ENCODE data around the gene PHOX2A.

PHOX2A gene

DNA sequence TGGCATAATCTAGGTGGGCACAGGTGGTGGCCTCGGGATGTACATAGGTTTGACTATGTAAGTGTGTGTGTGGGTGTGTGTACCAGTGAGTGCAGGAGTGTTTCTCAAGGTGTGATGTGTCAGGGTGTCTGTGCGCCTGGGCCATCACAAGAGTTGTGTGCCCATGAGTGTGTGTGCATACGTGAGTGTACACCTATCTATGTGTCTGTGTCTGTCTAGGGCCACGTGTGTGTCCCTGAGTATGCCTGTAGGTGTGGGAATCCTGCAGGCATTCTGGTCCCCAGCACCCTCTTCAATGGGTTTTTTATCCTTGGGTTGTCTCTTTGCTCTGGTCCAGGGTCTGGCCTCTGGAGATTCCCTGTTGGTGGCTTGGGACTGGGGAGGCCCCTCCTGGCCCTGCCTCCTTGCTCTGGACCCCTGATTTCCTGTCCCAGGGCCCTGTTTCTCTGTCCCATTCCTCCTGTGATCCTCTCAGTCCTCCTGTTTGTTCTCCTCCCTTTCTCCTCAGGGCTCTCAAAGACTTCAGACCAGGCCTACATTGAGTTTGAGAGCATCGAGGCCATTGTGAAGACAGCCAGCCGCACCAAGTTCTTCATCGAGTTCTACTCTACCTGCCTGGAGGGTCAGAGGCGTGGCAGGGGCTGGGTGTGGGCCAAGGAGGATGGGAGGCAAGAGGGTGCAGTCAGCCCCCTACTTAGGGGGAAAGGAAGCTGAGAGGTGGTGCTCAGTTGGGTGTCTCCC lies 10.0 kb downstream of the PHOX2A start:
- DNase-seq (ENCODE audit: low read depth in 2 of 2) = no peak

DNA sequence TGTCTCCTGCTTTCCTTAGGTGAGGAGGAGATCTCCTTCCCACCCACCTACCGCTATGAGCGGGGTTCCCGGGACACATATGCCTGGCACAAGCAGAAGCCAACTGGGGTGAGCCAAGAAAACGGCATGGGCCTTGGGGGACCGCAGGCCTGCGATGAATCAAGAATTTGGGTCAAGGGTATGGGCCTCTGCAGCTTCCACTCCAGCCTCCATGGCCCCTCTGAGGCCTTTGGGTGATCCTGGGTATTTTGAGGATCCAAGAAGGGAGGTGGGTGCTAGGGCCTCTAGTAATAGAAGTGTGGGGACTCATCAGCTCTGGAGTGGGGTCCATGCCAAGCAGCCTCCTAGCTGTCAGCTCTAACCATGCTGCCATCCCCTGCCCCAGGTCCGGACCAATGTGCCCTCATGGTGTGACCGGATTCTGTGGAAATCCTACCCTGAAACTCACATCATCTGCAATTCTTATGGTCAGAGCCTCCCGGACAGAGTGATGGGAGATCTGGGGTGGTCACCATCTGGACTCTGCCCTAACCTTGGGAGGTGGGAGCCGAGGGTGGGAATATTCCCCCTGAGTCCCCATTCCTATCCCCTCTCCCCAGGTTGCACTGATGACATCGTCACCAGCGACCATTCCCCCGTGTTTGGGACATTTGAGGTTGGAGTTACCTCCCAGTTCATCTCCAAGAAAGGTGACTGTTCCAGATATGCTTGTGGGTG lies 10.8 kb downstream of the PHOX2A start:
- DNase-seq (ENCODE audit: low read depth in 2 of 2) = no peak

DNA sequence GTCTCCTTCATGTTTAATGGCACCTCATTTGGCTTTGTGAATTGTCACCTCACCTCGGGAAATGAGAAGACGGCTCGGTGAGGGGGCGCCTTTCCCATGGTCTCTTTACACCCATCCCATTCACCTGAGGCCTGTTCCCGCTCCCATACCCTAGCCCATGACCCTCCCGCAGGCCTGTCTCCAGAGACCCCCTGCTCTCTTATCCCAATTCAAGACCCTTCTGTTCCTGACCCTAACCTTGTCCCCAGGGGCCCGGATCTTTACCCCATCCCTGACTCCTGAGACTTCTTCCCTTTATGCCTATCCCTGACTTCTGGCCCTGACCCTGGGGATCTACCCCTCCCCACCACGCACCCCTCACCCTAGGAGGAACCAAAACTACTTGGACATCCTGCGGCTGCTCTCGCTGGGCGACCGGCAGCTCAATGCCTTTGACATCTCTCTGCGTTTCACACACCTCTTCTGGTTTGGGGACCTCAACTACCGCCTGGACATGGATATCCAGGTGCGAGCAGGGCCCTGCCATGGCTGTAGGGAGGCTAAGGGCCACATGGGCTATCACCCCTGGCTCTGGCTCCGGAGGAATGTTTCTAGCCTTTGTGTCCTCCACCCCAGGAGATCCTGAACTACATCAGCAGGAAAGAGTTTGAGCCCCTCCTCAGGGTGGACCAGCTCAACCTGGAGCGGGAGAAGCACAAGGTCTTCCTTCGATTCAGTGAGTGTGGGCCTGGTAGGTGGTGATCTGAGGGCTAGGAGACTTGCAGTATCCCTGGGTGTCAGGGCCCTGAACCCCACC lies 11.5 kb downstream of the PHOX2A start:
- DNase-seq (ENCODE audit: low read depth in 2 of 2) = no peak

DNA sequence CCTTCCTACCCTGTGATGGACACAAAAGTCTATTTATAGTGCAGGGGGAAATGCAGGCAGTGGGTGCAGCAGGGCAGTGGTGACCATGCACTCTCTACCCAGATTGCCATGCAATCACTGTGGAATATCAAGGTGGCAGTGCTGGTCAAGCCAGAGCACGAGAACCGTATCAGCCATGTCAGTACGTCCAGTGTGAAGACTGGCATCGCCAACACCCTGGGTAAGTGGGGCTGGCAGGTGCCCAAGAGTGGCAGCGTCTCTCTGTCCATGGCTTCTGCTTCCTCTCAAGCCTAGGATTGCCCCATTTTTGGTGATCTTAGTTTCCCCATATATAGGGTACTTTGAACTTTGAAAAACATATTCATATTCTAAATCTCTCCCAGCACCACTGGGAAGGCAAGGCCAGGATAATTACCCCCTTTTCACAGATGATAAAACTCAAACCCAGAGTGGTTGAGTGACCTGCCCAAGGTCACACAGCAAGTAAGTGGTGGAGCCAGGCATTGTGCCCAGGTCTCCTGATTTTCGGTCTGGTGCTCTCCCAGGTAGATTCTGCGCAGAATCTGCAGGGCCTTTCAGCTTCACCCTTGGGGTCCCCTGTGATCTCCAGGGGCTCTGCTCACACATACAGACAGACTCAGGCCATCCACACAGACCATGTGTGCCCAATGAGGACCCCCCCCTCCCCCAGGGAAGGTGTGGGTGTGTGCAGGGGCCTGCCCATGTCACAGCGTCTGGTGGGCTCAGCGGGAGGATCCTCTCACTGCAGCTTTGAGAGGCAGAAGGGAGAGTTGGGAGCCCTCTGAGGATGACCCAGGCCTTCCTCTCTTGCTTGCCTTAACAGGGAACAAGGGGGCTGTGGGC lies 12.3 kb downstream of the PHOX2A start:
- DNase-seq (ENCODE audit: low read depth in 2 of 2) = no peak

DNA sequence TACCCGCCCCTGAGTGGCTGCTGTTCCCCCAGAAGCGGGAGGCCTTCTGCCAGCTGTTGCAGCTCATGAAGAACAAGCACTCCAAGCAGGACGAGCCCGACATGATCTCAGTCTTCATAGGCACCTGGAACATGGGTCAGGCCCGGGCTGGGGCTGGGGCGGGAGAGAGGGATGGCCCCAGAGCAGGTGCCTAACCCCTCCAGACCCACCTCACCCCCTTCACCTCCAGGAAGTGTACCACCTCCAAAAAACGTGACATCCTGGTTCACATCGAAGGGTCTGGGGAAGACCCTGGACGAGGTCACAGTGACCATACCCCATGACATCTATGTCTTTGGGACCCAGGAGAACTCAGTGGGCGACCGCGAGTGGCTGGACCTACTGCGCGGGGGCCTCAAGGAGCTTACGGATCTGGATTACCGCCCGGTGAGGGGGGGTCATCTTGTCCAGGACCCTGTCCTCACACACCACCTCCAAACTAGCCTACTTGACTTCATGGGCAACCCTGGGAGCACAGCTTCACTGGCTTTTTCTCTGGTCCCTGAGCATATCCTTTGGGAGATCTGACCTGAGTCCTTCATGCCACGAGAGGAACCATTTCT lies 13.1 kb downstream of the PHOX2A start:
- DNase-seq (ENCODE audit: low read depth in 2 of 2) = no peak

DNA sequence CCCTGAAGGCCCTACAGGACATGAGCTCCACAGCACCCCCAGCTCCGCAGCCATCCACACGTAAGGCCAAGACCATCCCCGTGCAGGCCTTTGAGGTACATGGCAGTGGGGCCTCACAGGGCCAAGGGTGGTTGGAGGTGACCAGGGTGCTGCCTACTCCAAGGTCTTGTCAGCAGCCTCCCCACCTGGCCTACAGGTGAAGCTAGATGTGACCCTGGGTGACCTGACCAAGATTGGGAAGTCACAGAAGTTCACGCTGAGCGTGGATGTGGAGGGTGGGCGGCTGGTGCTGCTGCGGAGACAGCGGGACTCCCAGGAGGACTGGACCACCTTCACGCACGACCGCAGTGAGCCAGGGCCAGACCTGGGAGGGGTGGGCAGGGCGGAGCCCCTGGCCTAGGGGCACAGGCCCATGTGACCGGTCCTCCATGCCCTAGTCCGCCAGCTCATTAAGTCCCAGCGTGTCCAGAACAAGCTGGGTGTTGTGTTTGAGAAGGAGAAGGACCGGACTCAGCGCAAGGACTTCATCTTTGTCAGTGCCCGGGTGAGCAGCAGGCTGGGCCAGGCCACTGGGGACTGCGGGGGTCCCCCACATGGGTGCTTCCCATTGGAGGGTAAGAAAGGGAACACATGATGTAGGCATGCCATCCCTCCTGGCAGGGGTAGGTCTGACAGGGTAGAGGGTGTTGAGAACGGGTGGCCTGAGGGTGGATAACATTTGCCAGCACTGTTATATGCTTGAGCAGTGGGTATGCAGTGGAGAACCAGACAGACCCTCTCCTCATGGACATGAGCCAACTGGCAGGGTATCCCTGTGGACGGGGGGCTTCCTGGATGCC lies 13.8 kb downstream of the PHOX2A start:
- DNase-seq (ENCODE audit: low read depth in 2 of 2) = no peak

DNA sequence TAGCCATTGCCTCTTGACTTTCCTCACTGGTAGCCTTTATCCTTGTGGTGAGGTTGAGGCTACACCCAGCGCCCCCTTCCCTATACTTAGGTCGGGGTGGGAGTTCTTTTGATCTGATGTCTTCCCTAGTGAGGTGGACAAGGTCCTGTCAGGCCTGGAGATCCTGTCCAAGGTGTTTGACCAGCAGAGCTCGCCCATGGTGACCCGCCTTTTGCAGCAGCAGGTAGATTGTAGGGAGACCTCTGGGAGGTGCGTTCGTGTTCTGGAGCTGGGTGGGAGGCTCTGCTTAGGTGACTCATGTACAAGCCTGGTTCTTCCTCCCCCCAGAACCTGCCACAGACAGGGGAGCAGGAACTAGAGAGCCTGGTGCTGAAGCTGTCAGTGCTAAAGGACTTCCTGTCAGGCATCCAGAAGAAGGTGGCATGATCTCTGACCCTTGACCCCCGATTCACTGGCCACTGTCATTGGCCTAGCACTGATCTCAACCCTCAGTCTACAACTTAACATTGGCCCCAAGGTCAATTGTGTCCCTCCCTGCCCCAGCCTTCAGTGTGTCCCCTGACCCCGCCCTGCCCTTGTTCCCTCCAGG lies 14.5 kb downstream of the PHOX2A start:
- no peak for DNase-seq (ENCODE audit: low read depth in 2 of 2)

DNA sequence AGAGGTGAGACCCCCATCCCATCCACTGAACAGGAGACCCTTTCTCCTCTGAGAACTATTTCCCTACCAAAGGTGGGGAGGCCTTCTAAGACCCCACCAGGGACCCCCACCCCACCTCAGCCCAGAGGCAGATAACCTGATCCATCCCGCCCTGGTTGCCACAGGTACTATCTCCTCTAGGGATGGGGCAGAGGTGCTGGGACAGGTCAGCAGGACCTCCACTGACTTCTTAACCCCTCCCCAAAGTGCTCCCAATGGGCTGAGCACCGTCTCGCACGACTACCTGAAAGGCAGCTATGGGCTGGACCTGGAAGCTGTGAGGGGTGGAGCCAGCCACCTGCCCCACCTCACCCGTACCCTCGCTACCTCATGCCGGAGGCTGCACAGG lies 15.1 kb downstream of the PHOX2A start:
- DNase-seq (ENCODE audit: low read depth in 2 of 2) = no peak

DNA sequence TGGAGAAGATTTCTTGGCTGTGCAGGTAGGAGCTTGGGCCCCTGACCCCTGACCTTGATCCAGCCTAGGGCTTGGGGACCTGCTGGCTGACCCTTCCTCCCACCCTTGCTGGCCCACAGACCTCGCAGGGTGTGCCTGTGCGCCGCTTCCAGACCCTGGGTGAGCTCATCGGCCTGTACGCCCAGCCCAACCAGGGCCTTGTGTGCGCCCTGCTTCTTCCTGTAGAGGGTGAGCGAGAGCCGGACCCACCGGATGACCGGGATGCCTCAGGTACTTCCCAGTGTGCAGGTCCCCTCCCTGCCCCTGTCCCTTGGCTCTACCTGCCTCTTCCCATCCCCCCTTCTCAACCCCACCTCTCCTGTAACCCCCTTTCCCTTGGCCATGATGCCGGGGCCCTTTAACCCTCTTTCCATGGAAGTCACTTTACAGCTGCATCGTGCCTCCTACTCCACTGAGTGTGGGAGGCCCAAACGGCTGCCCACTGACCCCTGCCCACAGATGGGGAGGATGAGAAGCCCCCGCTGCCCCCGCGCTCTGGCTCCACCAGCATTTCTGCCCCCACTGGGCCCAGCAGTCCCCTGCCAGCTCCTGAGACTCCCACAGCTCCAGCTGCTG lies 15.6 kb downstream of the PHOX2A start:
- DNase-seq (ENCODE audit: low read depth in 2 of 2) = no peak

DNA sequence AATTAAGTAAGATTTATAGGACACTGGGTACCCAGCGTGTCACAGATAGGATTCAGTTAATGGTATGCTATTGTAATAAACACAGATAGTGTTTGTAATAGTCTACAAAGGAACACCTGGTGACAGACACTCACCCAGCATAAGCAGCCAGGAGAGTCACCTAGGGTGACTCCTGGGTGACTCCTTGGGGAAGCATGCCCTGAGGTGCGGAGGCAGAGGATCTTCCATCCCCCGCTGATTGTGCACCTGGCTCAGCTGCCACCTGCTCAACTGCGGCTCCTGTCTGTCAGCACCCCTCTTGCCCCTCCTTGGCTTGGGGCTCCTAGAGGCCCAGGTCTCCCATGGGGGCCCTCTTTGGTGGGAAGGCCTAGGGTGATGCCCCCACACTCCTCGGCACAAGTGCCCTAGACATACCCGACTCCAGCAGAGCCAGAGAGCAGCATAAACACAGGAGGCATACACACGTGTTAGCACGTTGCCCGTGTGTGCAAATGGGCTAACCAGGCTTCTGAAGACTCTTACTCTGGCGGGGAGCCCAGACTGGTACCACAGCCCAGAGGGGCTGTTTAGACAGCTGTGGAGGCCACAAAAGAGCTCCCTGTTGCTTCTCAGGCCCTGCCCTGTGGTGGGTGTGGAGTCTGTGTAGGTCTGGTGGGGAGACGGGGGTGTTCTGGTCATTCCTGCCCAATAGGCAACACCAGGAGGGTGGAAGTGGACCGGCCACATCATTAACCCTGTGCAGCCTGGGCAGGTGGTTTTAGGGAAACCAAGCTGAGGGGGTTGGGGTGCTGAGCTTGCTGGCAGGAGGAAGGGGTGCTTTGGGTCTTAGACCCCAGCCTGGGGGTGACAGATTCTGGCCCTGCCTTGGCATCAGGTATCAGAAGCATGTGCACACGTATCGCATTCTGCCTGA lies 16.4 kb downstream of the PHOX2A start:
- DNase-seq (ENCODE audit: low read depth in 2 of 2) = no peak

DNA sequence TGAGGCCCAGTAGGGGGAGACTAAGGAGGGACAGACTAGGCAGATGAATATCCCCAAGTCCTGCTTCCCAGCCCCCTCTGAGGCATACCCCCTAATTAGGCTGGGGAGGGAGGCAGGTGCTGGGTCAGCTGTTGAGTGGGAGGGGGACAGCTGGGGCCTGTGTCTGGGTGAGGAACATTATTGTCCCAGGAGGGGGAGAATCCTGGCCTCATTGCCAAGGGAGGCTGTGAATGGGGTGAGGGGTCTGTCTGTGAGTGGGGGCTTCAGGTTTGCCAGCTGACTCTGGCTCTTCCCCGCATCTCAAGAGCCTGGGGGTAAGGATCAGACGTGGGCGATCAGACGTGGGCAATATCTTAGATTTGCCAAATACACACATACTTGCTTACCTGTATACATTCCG lies 17.3 kb downstream of the PHOX2A start:
- no peak for DNase-seq (ENCODE audit: low read depth in 2 of 2)

DNA sequence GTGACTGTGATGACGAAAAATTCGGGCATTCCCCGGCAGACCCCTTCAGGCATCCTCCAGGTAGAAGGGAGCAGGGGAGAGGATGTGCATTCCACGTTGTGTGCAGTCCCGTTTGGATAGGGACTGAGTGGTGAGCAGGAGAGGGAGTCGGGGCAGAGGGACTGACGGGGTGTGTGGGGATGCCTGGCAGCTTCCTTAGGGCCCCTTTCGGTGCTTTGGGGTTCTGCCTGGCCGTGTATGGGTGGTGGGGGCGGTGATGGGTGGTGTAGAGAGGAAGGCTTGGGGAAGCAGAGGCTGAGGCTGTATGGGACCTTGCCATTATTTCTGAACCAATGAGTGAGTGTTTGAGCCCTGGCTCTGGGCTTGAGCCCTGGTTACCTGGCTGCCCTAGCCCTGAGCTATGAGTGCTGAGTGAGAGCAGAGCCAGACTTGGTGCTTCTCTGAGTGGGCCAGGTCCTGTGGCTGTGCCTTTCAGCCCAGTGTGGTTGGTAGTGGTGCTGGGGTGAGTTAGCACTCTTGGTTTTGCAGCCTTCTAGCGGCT lies 18.5 kb downstream of the PHOX2A start:
- peak in 1 of 2 donors; percentile 36 for DNase-seq (ENCODE audit: low read depth in 2 of 2)

DNA sequence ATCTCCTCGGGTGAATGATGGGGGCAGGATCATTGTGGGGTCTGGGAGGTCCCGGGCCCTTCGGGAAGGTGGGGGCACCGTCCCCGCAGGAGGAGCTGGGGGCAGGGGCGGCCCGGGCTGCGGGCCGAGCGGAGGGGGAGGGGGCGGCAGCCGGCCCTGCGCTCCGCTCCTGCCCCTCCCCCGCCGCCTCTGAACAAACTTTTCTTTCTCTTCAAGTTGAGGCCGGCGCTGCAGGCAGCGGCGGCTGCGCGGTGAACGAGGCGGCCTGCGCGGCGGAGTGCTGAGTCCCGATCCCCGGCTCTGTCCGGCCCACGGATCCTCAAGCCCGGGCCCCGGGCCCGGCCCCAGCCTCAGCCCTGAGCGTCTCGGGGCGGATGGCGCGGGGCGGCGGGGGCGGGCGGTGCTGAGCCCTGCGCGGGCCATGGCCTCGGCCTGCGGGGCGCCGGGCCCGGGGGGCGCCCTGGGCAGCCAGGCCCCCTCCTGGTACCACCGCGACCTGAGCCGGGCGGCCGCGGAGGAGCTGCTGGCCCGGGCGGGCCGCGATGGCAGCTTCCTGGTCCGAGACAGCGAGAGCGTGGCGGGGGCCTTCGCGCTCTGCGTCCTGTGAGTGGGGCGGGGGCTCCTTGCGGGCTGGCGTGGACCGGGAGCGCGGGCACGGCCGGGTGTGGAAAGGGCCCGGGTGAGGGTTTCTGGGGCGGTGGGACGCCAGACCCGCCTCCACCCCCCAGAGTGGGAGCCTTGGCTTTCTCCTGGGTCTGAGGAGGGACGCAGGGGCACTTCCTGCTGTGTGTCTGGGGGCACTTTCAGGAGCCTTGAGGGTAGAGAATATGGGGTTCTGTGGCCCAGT lies 19.2 kb downstream of the PHOX2A start, which contains the start of gene INPPL1:
TSS of gene INPPL1 (plus strand) at position 204 of the 847 bp plus-strand sequence. CDS start at position 422, 218 bp downstream.
- no peak for DNase-seq (ENCODE audit: low read depth in 2 of 2)

DNA sequence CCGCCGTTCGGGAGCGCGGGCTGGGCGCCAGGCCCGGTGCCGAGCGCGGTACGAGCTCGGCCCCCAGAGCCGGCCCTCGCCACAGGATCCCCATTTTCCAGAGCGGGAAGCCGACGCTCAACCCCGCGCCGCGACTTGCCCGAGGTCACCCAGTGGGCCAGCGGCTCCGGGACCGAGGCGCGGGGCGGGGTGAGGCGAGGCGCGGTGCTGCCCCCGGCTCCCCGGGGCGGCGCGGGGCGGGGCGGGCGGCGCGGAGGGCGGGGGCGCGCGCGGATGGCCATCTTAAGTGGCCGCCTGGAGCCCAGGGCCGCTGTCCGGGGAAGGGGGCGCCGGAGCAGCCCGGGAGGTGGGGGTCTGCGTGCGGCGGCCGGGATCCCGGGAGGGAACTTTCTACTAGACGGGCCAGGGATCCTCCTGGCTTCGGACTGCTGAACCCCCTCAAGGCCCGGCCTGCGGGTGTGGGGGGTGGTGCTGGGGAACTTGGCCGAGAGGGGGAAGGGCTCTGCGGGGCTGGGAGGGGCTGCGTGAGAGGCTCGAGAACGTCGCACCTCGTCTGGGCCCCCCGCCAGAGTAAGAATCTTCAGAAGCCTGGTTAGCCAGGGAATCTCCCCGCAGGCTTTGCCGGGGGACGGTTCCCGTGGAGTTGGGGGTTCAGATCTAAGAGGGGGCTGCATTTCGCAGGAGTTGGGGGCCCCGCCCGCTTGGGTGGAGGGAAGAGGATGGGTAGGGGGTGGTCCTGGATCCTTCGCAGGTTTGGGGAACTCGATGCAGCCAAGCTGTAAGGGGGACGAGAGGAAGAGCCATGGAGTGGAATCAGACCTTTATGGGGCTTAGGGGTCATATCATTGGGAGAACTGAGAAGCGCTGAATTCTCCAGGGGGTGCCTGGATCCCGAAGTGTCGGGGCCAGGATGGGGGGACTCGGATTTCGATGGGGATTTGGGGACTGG lies 20.1 kb downstream of the PHOX2A start:
- DNase-seq (ENCODE audit: low read depth in 2 of 2) = peak; percentile 48 to 59

DNA sequence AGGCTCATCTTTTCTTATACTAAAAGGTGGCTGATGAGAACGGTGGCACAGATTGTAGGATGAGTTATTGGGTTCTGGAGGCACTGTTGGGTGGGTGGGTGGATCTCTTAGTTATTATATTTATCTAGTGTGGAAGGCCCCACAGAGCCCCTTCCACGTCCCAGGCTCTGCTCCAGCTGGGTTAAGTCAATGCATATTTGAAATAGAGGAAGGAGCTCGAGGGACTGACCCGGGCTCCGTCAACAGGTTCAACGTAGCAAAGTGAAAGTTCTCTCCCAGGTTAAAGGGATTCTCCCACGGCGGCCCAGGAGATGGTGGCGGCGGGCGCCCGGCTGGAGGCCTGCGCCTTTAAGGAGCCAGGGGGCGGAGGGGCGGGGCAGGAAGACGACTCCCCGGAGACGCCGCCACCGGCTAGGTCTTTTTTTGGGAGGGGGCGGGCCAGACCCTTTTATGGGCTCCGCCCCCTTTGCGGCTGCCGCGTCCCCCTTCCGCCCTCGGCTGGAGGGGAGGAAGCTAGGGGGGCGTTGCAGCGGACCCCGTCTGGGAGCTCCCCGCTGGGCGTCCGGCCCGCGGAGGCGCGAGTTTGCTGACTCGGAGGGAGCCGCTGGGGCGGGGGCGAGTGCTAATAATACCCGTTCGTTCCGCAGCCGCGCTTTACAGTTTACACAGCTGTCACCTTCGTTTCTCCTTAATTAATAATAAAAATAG lies 20.9 kb downstream of the PHOX2A start:
- peak; percentile 92 for DNase-seq (ENCODE audit: low read depth in 2 of 2)

Measured in stimulated activated CD8-positive, alpha-beta memory T cell treated with anti-CD3 and anti-CD28 coated beads, Interleukin-15, amount 100 ng/mL, for 48 hours (primary cell).